Measurements from ENCODE around the gene KCNK3. TPM values are rescaled to one million over a fixed set of nuclear protein-coding genes. Genes with fewer than 3 reads are reported as not detected.
A peak's percentile ranks its signal among the peaks of the same experiment; 100 is the strongest.

The KCNK3 gene
- total RNA-seq, 1 experiment from 2014 or later: not detected

- no peak for DNase-seq (ENCODE audit: low read depth, low spot score)
Observed at GRCh38 chr2:26705126-26705525, 12.6 kb downstream of the KCNK3 start.

GRCh38 chr2:26706093-26706492 lies 13.6 kb downstream of the KCNK3 start:
- no peak for DNase-seq (ENCODE audit: low read depth, low spot score)
- in situ Hi-C loops (cut with HindIII; ENCODE audit: low pct_unique_long_range_greater_than_20kb, low sequenced_read_pairs): no loop called here

More at GRCh38 chr2:26705126-26705525, 12.6 kb downstream of the KCNK3 start:
- in situ Hi-C loops (cut with HindIII; ENCODE audit: low pct_unique_long_range_greater_than_20kb, low sequenced_read_pairs): no loop called here

GRCh38 chr2:26706616-26707473 lies 14.3 kb downstream of the KCNK3 start:
- in situ Hi-C loops (cut with HindIII; ENCODE audit: low pct_unique_long_range_greater_than_20kb, low sequenced_read_pairs): no loop called here
- DNase-seq (ENCODE audit: low read depth, low spot score): no peak

GRCh38 chr2:26707747-26708146 lies 15.2 kb downstream of the KCNK3 start:
- in situ Hi-C loops (cut with HindIII; ENCODE audit: low pct_unique_long_range_greater_than_20kb, low sequenced_read_pairs): no loop called here
- DNase-seq (ENCODE audit: low read depth, low spot score): no peak

GRCh38 chr2:26708457-26708856 lies 15.9 kb downstream of the KCNK3 start:
- no peak for DNase-seq (ENCODE audit: low read depth, low spot score)
- in situ Hi-C loops (cut with HindIII; ENCODE audit: low pct_unique_long_range_greater_than_20kb, low sequenced_read_pairs): no loop called here

DNA sequence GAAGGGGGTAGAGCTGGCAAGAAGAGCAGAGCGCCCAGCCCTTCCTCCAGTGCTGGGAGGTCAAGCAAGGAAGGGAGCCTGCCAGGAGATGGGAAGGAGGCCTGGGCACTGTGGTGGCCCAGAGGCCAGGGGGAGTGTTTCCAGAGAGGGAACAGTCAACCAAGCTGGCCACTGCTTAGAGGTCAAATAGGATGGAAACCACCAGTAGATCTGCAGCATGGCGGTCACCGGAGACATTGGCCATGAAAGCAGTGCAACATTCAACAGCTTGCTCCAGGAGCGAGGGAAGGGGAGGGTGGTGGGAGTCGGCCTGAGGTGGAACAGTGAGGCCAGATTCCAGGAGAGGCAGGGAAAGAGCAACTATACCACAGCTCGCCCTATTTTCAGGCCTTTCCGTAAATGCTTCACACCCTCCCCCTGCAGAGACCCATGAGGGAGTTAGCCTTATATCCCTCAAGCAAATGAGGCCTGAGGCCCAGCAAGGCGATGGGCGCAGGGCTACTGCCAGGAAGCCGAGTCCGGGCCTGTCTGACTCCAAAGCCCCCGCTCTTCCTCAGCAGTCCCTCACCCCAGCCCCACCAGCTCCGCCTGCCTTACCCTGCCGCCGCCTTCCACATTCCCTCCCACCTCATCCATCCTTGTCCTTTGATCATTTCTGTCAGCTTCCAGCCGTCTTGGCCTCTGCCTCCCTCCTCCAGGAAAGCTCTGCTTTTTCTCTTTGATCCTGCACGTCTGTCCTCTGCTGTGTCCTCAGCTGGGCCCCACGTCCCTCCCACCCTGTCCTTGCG lies 17.0 kb downstream of the KCNK3 start:
- in situ Hi-C loops (cut with HindIII; ENCODE audit: low pct_unique_long_range_greater_than_20kb, low sequenced_read_pairs): no loop called here
- DNase-seq (ENCODE audit: low read depth, low spot score): no peak

- in situ Hi-C loops (cut with HindIII; ENCODE audit: low pct_unique_long_range_greater_than_20kb, low sequenced_read_pairs): no loop called here
- no peak for DNase-seq (ENCODE audit: low read depth, low spot score)
Observed at GRCh38 chr2:26710145-26710544, 17.6 kb downstream of the KCNK3 start.

- in situ Hi-C loops (cut with HindIII; ENCODE audit: low pct_unique_long_range_greater_than_20kb, low sequenced_read_pairs): no loop called here
- no peak for DNase-seq (ENCODE audit: low read depth, low spot score)
Observed at GRCh38 chr2:26710743-26711456, 18.4 kb downstream of the KCNK3 start.

DNA sequence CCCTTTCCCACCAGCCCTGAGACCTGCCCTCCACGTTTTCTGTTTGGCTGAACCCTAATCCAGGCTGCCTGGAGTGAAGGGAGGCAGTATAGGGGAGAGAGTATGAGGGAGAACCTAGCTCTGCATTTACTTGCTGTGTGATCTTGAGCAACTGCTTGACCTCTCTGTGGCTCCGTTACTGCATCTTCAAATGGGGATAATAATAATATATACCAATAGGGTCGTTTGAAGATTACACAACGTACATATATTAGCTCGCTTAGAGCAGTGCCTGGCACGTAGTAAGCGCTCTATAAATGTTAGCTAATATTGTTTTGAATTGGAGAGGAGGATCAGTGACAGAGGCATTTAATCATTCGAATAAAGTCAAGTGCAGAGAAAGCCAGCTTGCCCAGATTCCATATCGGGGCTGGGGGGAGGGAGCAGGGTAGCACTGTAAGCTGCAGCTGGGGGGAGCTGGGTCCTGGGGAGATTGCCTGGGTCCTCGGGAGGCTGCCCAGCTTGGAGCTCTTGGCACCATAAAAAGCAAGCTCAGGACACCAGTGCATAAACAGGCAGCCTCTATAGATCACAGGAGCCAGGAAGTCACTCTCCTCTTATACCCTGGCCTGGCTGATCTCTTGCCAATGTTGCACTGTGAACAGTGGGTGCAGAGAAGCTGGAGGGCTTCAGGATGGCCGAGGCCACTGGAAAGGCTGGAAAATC lies 19.1 kb downstream of the KCNK3 start:
- no peak for DNase-seq (ENCODE audit: low read depth, low spot score)
- in situ Hi-C loops (cut with HindIII; ENCODE audit: low pct_unique_long_range_greater_than_20kb, low sequenced_read_pairs): no loop called here

DNA sequence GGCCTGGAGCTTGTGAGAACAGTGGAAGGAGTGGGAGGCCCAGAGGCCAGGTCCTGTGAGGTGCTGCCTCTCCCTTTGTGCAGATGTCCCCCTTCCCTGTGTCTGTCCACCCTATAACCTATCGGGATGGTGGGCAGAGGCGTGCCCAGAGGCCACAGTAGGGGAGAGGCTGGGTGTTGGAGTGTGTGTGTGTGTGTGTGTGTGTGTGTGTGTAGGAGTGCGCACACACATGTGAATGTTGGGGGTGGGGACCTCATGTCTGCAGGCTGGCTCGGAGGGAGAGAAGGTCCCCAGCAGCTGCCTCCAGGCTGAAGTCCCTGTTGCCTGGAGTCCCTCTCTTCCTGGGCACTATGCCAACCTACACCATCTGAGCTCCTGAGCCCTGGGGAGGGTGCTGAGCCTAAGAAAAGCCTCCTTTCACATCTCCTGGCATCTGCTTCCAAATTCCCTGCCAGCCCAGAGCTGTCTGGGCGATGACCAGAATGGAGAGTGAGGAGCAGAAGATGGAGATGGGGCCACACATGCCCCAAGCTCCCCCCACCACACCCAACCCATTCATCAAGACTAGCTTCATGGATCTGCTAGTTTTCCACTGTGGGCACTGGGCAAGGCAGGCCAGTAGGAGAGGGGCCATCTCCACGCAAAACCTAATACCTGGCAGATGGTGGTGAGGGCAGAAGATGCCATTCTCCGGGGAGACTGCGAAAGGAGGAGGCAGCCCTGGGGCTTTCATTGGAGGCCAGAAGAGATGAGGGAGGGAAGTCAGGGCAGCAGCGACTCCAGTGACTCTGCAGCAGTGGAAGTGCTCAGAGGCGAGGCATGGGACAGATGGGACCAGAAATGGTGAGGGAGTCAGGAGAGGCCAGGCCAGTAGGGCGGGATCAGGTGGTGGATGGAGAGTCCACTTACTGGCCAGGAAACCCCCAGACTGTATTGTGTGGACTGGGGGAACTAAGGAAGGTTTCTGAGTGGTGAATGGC lies 20.3 kb downstream of the KCNK3 start:
- DNase-seq (ENCODE audit: low read depth, low spot score): peak; percentile 58
- in situ Hi-C loops (cut with HindIII; ENCODE audit: low pct_unique_long_range_greater_than_20kb, low sequenced_read_pairs): no loop called here

DNA sequence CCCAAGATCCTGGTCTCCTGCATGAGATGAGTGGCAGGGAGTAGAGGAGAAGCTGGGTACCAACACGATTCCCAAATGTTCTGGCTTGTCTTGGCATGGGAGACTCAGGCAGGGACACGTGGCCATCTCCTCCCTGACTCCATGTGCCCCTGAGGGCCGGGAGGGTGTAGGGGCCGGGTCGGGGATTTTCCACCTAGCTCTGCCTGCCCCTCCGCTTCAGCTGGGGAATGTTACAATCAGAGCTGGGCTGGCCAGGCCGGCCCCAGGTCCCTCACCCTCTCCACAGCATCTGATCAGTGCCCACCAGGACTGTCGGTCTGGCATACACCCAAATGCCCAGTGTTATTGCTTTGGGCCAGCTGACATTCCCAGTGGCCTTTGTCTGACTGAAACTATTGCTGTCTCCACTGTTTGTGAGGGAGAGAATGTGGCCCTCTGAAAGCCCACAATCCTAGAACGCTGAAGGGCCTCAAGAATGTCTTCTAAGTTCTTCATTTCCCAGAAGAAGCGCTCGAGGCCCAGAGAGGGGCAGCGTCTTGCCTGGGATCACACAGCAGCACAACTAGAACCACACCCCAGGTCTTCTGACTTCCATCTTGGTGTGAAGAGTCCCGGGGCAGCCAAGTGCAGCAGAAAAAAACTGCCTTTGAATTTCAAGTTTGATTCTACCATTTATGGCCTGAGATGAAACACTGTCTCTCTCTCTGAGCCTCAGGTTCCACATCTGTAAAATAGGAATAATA lies 23.2 kb downstream of the KCNK3 start:
- no peak for DNase-seq (ENCODE audit: low read depth, low spot score)
- in situ Hi-C loops (cut with HindIII; ENCODE audit: low pct_unique_long_range_greater_than_20kb, low sequenced_read_pairs): no loop called here

DNA sequence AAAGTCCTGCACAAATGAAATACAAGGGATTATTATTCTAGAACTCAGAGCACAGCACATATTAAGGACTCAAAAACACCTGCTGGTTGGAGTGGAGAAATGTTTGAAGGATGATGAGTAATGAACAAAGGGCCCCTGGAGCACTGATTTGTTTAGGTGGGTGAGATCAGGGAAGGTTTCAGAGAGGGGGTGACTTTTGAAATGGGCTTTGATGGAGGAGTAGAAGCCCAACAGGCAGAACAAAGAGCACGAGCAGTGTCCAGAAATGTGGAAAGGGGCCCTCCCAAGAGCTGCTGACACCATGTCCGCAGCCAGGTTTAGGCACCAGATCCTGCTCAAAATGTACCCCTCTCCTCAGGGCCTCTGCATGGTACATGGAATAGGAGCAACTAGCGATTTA lies 23.8 kb downstream of the KCNK3 start:
- DNase-seq (ENCODE audit: low read depth, low spot score): no peak
- in situ Hi-C loops (cut with HindIII; ENCODE audit: low pct_unique_long_range_greater_than_20kb, low sequenced_read_pairs): no loop called here

DNA sequence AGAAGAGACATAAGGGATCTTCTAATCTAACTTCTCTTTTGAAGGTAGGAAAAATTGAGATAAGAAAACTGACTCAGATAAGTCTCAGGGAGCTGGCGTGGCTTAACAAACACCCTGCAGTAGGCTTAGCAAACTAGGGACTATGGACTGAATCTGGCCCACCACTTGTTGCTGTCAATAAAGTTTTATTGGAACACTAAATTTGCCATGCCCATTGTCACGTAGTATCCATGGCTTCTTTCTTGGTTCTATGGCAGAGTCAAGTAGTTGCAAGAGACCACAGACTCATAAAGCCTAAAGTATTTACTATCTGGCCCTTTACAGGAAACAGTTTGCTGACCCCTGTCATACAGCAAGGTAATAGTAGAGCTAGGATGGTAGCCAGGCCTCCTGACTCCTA lies 24.2 kb downstream of the KCNK3 start:
- DNase-seq (ENCODE audit: low read depth, low spot score): no peak
- in situ Hi-C loops (cut with HindIII; ENCODE audit: low pct_unique_long_range_greater_than_20kb, low sequenced_read_pairs): no loop called here

DNA sequence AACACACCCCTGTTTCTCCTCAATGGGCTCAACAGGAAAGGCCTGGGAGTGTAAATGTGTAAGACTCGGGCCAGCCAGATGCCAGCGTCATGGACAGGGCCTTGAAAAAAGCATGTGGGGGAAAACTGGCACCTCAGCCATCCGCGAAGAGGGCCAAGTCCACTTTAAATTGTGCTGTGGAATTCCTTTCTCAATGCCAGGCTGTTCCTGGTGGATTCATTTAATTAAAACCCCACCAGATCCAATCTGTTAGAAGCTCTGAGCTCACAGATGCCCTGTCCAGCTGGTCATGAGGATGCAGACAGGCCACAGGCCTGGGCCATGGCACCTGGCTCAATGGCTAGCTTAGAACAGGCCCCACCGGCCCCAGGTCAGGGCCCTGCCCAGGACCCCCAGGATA lies 24.8 kb downstream of the KCNK3 start:
- in situ Hi-C loops (cut with HindIII; ENCODE audit: low pct_unique_long_range_greater_than_20kb, low sequenced_read_pairs): no loop called here
- no peak for DNase-seq (ENCODE audit: low read depth, low spot score)

GRCh38 chr2:26718949-26719686 lies 26.6 kb downstream of the KCNK3 start:
- in situ Hi-C loops (cut with HindIII; ENCODE audit: low pct_unique_long_range_greater_than_20kb, low sequenced_read_pairs): no loop called here

More at GRCh38 chr2:26718949-26719686, 26.6 kb downstream of the KCNK3 start:
- no peak for DNase-seq (ENCODE audit: low read depth, low spot score)

Data from SK-MEL-5 (cell line).